Left renal pelvis (tissue), 4 donors: Measurements from ENCODE around the gene BLOC1S2. TPM values are rescaled to one million over a fixed set of nuclear protein-coding genes. Genes with fewer than 3 reads are reported as not detected.
A peak's percentile ranks its signal among the peaks of the same experiment; 100 is the strongest.
"Not testable (repeated sequence)": the region's sequence is repeated elsewhere in the genome, so short reads cannot be mapped to it uniquely, and the experiment has no call there.

Source experiments
- DNase-seq, 4 donors: peaks; one replicate each; pipeline ENCODE4 v3.0.0-alpha.2; 2013; ENCODE audit warnings: low read depth in 4 of 4, low spot score in 3 of 4
- polyA plus RNA-seq, 4 donors: library from polyadenylated mRNA; unstranded; fragments of 120-200 nt; gene quantifications; one replicate each; pipeline ENCODE4 v1.2.1, GENCODE V29; 2013; ENCODE audit not compliant: insufficient read length in 4 of 4

The BLOC1S2 gene
- polyA plus RNA-seq, 4 donors: 30.3 to 49.8 (median 40.4) TPM

DNA sequence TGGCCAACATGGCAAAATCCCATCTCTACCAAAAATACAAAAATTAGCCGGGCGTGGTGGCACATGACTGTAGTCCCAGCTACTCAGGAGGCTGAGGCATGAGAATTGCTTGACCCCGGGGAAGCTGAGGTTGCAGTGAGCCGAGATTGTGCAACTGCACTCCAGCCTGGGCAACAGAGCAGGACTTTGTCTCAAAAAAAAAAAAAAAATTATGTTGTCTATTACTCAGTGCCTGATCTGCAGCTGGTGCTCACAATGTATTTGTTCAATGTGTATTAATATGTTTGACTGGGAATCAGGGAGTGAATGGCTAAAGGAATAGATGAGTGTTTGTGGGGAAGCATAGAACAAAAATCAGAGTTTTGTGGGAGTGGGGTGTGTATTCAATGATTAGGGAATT is 5.8 kb upstream of the BLOC1S2 start:
- not testable (repeated sequence) for DNase-seq

- no peak for DNase-seq
These were observed 4.9 kb upstream of the BLOC1S2 start for GRCh38 chr10:100291356-100291755.

GRCh38 chr10:100289641-100290040 is 3.2 kb upstream of the BLOC1S2 start:
- DNase-seq: no peak

DNA sequence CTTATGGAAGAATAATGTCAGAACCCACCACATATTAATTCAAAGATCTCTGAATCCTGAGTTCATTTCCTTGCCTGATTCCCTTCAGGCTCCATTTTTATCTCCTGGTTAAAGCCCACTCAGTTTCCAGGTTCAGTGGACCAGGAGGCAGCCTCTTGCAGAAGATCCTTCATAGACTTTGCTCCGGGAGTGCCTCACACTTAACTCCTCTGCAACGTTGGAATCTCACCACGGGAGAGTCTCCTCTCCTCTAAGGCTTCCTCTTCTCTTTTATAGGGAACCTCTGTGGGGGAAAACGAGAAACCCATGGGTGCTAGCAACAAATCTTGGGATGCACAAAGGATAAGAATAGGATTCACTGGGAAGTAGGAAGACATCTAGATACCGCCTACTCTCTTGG is 1.7 kb upstream of the BLOC1S2 start:
- no peak for DNase-seq

DNA sequence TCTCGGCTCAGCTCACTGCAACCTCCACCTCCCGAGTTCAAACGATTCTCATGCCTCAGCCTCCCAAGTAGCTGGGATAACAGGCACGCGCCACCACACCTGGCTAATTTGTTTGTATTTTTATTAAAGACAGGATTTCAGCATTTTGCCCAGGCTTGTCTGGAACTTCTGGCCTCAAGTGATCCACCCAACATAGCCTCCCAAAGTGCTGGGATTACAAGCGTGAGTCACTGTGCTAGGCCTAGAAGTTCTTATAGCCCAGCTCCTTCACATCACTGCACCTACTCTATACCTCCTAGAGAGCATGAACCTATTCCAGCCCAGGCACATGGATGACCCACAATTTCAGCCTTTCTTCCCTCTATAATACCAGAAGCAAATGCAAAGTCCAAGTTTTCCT is 1.3 kb upstream of the BLOC1S2 start:
- DNase-seq: no peak

- not testable (repeated sequence) for DNase-seq
These were observed 1.2 kb downstream of the BLOC1S2 start for GRCh38 chr10:100285326-100285725.

GRCh38 chr10:100282907-100283306 is 3.6 kb downstream of the BLOC1S2 start:
- DNase-seq: no peak

DNA sequence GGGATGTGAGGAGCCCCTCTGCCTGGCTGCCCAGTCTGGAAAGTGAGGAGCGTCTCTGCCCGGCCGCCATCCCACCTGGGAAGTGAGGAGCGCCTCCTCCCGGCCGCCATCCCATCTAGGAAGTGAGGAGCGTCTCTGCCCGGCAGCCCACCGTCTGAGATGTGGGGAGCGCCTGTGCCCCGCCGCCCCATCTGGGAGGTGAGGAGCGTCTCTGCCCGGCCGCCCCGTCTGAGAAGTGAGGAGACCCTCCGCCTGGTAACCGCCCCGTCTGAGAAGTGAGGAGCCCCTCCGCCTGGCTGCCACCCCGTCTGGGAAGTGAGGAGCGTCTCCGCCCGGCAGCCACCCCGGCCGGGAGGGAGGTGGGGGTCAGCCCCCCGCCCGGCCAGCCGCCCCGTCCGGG is 9.5 kb downstream of the BLOC1S2 start:
- not testable (repeated sequence) for DNase-seq

DNA sequence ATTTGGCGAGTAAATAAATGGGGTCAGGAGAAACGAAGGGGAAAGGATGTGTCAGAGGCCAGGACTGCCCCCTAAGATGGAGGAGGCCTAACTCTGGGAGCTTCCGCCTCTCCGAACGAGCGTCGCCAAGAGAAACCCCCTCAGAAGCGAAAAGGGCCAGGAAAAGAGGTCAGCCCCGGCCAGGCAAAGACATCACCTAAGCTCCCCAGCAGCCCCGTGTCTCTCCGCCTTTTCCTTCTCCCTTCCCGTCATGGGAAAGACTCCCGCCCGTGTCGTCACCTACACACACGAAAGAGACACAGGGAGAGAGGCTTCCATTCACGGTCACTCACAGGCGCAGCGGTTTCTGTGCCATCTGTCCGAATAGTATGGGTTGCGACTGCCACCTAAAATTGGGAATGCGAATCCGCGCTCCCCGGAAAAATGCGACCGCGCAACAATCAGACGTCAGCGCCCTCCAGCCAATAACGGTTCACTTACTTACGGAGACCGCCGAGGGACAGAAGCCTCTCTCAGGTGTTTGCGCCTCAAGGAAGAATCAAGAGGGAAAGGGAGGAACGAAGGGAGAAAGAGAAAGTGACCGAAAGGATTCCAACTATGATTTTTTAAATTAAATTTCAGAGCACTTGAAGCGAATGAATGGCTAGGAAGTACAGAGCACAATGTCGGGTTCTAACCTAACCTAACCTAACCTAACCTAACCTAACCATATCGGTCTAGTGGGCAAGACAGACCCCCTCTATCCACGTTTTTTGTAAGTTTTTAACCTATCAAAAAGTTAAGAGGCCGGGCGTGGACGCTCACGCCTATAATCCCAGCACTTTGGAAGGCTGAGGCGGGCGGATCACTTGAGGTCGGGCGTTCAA is 19.0 kb downstream of the BLOC1S2 start, which contains the start of gene CWF19L1:
Gene CWF19L1 (minus strand): TSS at position 400 of the 866 bp plus-strand sequence. CDS start 45 bp downstream, at position 355.
- DNase-seq: peak; percentile 78 to 82 (median 80)

- DNase-seq: no peak
These were observed 20.5 kb downstream of the BLOC1S2 start for GRCh38 chr10:100265821-100266485.

DNA sequence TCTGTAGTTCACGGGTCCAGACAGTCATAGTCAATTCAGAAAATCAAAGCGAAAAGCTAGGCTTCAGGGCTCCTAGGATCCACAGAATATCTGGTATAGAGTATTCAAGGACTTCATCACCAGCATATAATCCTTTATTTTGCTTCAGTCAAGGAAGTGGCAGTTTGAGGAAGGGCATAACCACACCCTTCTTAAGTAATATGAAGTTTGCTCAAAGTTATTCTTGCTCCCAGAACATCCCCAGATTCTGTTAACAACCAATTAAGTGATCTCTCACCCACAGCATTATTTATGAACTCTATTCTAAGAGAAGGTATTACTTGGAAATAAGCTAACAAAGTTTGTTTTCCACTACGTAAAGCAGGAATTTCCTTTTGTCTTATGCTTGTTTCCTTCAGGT is 32.3 kb downstream of the BLOC1S2 start:
- no peak for DNase-seq

DNA sequence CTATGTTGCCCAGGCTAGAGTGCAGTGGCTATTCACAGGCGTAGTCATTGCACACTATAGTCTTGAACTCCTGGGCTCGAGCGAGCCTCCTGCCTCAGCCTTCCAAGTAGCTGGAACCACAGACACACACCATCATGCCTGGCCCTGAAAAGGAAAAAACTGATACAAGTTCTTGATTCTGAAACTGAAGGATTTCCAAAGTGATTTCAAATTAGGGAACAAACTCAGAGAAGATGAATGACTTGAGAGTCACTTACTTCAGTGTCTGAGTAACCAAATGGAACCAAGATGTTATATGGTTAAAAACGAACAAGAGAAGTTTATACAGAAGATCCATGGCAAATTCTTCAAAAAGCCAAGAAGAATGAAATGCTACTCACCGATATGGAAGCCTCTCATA is 33.4 kb downstream of the BLOC1S2 start:
- no peak for DNase-seq

DNA sequence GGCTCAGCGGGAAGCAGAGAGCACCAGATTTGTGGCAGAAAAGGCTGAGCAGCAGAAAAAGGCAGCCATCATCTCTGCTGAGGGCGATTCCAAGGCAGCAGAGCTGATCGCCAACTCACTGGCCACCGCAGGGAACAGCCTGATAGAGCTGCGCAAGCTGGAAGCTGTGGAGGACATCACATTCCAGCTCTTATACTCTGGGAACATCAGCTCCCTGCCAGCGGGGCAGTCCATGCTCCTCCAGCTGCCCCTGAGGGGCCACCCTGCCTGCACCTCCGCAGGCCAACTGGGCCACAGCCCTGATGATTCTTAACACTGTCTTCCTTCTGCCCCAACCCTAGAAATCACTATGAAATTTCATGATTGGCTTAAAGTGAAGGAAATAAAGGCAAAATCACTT is 37.7 kb downstream of the BLOC1S2 start:
- DNase-seq: no peak

DNA sequence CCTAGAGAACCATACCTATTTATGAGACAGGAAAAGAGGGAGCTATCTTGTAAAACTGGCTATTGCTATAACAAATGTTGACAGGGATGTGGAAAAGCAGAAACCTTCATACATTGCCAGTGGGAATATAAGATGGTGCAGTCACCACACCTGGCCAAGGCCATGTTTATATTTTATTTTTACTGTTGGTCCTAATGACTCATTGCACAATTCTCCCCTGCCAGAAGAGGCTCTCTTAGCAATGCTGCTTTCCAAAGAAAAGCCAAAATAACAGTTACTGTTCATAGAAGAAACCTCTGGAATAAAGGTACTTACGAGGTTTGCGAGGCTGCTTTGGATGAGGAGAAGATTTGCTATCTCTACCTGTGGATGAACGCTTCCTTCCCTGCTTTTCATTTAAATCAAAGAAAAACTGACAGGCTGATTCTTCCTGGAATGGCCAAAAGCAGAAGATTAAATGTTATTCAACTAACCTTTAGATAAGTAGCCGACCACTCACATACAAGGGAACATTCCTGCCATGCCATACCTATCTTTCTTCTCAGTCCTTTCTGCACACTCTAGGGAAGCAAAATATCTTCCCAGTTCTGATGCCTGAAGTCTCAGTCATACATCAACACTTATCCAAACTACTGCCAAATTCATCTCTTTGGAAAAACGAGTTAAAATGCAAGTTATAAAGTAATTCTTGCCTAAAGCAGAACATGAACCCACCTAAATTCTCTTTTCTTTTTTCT is 40.8 kb downstream of the BLOC1S2 start:
- DNase-seq: no peak

DNA sequence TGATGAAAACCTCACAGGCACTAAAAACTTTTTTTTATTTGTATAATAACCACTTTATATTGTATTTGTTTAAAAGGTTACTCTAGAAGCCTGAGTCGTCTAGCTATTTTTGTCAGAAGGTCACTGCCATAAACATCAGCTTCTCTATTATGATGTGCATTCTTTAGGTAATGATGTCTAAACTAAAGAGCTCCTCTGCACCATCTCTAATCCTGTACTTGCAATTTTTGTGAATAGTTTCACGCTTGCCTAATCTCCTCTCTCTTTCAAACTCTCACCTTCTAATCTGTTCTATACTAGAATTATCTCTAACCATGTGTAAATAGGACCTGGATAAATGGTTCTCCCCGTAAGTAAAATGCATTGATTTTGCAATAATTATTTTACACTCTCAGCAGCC is 46.6 kb downstream of the BLOC1S2 start:
- no peak for DNase-seq

- DNase-seq: no peak
These were observed 48.1 kb downstream of the BLOC1S2 start for GRCh38 chr10:100238429-100238828.

- DNase-seq: no peak
These were observed 54.4 kb downstream of the BLOC1S2 start for GRCh38 chr10:100232101-100232500.

GRCh38 chr10:100229819-100230422 is 56.6 kb downstream of the BLOC1S2 start:
- DNase-seq: no peak

- no peak for DNase-seq
These were observed 62.6 kb downstream of the BLOC1S2 start for GRCh38 chr10:100223879-100224278.
